ENCODE data around the gene FNDC1.

Gene FNDC1

GRCh38 chr6:159311618-159312017, 142.4 kb downstream of the FNDC1 start:
- DNase-seq: no peak

GRCh38 chr6:159312206-159312605, 143.0 kb downstream of the FNDC1 start:
- DNase-seq: no peak

- no peak for DNase-seq
These were observed 143.8 kb downstream of the FNDC1 start for GRCh38 chr6:159313018-159313417.

- DNase-seq: no peak
These were observed 146.4 kb downstream of the FNDC1 start for GRCh38 chr6:159315562-159315961.

- no peak for DNase-seq
These were observed 148.2 kb downstream of the FNDC1 start for GRCh38 chr6:159317430-159317829.

GRCh38 chr6:159321267-159321666, 152.1 kb downstream of the FNDC1 start:
- no peak for DNase-seq

All from NCI-H2029 treated with DMSO at 0.1 percent for 48 hours (cell line).